ENCODE data around the gene ADGRB3.
"Not testable (repeated sequence)": the region's sequence is repeated elsewhere in the genome, so short reads cannot be mapped to it uniquely, and the experiment has no call there.

The ADGRB3 gene

GRCh38 chr6:68650142-68650541, 15.1 kb downstream of the ADGRB3 start:
- no peak for DNase-seq

DNA sequence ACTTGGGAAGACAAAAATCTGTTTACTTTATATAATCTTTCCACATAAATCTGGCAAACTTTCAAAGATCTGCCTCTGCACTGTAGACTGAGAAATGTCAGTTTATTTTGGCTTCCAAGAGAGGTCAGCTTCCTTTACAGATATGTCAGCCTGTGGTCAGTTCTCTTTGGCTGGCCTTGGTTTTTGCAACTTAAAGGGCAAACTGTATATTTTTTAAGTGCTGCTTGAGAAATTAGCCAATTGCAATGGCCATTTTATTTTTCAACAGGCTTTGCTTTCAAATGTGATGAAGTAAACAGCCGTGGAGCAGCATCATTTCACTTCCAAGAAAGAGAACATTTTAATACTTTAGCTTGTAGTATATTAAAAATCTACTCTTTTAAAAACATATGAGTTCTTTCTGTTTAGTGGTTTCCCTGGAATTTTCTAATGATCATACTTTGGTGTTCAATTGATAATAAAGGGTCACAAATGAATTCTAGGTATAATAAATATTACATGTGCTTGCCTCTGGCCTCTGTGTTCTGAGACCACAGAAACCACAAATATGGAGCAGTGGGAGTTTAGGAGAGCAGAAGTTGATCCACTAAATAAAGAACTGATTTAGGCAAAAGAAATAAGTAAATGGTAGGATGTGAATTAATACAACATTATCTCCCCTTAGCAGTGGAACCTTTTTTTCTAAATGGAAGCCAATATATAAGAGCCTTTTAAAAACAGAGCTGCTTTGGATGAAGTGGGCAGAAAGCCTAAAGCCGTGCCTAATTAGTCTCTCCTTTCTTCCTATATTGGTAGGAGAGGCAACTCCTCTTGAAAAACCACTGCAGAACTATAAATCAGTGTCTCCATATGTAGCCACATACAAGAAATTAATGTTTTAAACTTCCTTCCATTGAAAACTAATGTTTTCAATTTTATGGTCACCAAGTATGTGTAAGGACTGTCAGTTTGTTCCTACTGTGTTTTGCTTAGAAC, 16.2 kb downstream of the ADGRB3 start:
- peak; percentile 78 for DNase-seq

DNA sequence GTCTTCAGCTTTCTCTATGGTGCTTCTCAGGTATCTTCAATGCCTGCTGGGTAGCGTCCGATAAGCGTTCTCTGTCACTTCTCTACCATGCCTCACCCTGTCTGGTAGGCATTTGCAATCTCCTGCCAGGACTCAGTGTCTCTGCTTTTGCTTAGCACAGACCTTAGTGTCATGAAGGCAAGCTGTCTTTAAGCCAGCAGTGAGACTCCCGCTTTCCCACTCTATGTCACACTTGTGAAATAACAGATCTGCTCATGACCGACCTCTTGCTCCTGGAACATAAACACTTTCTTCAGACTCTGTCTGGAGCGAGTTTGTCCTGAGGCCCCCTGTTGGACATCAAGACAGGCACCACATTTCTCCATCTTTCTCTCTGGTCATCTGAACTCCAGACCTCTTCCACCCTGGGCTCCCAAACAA, 17.0 kb downstream of the ADGRB3 start:
- DNase-seq, result no peak

GRCh38 chr6:68653074-68653705, 18.1 kb downstream of the ADGRB3 start:
- DNase-seq, result no peak

DNA sequence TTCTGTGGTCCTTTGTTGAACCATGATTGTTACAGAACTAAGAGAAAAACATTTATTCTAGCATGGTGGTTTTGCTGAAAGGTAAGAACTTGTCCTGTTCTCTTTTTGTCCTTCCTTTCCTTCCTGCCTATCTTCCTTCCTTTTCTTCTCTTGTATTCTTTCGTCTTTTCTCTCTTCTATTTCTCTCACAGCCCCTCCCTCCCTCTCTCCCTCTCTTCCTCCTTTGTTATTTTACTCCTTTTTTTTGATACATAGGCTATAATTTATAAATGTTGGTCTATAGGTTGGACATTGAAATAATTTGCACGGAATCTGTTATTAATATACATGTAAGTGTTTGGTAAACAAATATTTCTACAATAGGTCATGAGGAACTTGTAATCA, 18.6 kb downstream of the ADGRB3 start:
- DNase-seq, result no peak

- DNase-seq, result no peak
These were observed 19.1 kb downstream of the ADGRB3 start for GRCh38 chr6:68654134-68654533.

DNA sequence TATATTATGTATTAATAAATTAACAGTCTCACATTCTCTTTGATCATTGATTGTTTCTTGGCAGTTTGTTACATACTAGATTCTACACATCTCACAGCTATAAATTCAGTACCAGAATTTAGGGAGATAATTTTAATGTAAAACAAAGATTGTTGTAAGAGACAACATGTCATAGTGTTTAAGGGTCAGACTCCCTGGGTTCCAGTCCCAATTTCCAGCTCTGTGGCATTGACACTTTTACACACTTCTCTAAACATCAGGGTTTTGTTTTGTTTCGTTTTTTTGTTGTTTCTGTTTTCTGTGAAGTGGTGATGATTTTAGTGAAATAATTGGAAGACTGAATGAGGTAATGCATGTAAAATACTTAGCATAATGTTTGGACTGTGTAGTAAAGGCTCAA, 19.9 kb downstream of the ADGRB3 start:
- DNase-seq, result no peak

DNA sequence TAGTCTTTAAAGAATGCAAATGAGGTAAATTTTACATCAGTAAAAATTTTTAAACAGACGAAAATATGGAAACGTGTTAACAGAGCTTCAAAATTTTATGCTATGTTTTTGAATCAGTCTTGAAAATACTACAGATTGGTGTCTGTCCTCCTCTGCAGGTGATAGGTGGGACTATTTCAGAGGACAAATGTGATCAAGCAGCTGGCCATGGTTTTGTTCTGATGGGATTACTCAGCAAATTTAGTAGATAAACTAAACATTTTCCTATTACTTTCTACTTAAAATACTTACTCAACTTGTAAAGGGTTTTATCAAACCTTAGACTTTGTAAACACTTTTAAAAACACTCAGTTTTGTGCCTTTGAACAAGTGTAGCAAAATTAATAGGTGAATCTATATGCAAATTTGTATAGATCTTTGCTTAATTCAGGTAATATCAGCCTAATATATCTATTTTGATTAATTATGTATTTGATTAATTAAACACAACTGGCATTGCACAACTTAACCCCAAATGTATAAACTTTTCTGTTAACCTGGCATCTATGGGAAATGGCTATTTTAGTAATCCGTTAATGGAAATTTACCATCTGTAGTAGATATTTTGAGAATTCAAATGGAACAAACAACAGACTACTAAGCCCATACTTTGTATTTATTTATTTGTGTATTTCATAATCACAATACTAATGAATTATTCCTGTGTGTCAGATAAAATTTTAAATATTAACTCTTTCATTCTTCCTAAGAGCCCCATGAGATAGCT, 22.5 kb downstream of the ADGRB3 start:
- DNase-seq, result no peak

GRCh38 chr6:68658338-68658737, 23.3 kb downstream of the ADGRB3 start:
- DNase-seq, result no peak

DNA sequence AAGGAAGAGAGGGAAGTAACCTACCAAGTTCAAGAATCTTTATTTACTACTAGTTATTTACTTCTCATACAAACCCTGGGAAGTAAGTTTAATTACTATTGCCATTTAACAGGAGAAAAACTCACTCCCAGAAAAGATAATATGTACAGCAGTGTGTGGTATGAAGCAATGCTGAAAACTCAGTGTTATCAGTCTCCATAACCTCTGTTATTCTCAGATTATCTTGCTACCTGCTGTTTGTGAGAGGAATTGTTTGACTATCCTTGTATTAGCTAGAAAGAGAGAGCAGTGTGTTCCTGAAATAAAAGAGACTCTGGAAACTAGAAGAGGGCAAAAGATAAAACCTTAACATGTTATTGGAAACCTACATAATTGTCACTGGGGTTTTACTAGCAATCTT, 38.2 kb downstream of the ADGRB3 start:
- no peak for DNase-seq

DNA sequence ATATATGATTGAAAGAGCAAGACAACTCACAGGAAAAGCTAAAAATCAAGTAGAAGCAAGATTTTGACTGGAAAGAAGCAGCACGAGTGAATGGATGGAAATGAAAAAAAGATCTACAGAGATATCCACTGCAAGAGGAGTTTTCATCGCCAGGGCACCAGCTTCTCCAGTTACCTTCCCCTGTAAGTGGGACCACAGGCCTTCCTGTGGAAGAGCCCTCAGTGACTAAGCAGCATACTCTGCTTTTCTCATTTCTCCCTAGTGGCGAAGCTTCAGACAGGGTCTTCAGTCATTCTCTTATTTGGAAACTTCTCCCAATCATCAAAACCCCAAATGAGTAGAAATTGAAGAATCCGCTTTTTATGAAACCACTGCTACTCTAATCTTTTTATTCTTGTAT, 40.5 kb downstream of the ADGRB3 start:
- no peak for DNase-seq

DNA sequence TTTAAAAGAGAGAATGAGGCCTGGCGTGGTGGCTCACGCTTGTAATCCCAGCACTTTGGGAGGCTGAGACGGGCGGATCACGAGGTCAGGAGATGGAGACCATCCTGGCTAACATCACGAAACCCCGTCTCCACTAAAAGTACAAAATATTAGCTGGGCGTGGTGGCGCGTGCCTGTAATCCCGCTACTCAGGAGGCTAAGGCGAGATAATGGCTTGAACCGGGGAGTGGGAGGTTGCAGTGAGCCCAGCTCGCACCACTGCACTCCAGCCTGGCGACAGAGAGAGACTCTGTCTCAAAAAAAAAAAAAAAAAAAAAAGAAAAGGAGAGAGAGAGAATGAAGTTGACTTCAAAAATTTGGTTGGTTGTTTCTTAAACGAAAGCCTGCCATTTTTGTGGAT, 41.0 kb downstream of the ADGRB3 start:
- not testable (repeated sequence) for DNase-seq

DNA sequence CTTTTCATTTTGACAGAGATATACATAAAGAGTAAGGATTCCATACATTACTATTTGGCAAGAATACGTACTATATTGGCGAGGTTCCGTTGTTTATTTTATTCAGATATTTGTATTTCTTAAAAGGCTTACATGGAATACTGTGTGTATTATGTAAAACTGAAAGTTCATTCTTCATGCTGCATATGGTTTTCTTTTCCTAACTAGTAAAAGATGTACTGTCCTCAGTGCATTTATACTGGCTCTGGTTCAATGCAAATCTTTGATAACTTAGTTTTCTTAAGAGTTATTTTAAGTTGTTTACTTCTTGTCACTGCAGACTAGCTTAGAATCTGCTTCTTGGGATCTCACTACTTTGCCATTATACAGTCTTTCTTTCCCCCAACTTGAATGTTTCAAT, 42.0 kb downstream of the ADGRB3 start:
- no peak for DNase-seq

DNA sequence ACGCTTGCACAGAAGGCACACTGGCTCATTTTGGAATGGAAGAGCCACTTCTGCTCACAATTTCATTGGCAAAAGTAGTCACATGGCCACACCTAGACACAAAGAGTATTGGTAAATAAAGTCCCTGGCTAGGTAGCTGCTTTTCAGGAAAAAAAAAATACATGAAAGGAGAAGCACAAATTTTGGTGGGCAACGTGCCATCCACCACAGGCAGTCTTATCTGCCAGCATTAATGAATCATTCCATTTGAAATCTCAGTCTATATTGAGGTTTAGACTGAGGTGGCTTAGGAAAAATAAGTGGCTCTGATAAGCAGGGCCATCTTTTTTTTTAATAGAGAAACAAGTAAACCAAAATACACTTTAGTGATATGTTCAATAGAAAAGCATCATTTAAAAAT, 44.3 kb downstream of the ADGRB3 start:
- DNase-seq, result no peak

DNA sequence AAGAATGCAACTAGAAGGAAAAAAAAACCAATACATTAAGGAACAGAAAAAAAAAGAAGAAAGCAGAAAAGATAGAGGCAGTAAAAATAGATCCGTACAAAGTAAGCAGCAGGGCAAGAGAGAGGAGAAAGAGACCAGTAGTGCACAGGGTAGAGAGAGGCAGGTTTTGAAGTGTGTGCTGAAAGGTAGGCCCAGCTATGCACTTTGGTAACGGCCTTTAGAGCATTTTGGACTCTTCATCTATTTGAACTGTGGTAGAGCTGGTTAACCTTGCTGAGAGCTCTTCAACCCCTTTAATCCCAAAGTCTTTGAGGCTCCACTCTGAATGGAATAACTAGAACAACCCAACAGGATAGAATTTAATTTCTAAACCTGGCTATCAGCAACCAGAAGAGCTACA, 45.2 kb downstream of the ADGRB3 start:
- DNase-seq, result no peak

GRCh38 chr6:68689910-68690309, 54.8 kb downstream of the ADGRB3 start:
- no peak for DNase-seq

DNA sequence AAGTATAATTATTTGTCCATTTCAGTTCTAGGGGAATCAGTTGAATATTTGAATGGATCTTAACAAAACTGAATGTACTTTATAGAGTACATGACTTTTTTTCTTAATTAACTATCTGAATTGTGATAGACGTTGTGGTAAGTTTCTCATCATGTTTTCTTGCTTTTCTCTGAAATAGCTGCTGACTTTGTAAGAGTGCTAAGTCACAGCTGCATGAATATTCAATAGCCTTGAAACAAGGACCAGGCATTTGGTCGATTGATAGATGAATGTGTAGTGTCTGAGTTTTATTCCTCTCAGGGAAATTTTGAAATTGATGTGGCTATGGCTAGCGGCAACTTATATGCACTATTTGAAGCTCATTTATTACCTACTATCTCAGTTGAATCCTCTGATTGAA, 56.0 kb downstream of the ADGRB3 start:
- no peak for DNase-seq

DNA sequence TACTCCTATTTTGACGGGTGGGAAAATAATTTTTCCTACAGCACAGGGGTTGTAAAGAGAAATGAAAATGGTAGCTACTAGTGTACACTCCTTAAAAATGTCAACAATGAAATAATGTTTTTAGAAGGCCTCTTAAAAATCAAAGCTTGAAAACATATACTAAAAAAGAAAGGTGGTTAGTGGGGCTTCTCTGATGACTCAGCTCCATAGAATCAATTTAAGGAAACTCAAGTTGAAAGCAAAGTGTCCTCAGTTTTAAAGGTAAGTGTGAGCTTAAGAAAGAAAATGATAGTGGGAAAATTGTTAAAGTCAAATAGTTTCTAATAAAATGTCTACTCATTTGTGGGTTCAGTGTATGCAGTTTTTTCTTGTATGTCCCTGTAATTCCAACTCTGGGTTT, 58.2 kb downstream of the ADGRB3 start:
- no peak for DNase-seq

DNA sequence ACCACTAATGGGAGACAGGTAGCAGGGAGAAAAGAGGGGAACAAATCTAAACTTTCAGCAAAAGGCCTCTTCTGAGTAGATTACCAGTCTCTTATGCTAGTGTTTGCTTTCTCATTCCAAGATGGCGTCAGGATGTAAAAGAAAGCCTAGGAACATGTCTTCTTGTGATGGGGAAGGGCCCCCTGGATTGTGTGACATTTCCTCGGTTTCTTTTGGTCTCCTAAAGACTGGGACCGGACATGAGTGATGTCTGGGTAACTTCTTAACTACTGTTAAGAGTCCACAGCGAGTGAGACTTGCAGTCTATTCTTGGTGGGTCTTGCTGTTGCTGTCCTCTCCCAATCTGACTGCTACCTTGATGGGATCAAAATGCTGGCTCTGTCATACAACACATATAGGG, 60.3 kb downstream of the ADGRB3 start:
- DNase-seq, result no peak

DNA sequence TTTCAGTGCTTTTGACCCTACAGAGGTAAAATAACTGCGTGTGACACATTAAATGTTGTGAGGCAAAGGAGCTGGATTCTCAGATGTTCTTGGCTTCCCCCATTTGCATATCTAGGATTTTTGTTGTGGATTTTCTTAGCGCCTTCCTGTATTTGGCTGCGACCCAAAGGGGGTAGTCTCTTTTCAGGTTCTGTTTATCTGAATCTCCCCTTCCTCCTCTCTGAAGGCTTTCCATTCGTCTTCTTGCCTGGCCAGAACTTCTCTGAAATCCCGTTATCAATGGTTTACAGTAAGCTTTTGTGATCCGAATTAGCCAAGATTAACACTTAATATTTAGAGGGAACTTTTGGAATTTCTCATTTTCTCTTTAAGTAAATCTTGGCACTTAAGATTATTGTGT, 60.8 kb downstream of the ADGRB3 start:
- DNase-seq, result no peak

DNA sequence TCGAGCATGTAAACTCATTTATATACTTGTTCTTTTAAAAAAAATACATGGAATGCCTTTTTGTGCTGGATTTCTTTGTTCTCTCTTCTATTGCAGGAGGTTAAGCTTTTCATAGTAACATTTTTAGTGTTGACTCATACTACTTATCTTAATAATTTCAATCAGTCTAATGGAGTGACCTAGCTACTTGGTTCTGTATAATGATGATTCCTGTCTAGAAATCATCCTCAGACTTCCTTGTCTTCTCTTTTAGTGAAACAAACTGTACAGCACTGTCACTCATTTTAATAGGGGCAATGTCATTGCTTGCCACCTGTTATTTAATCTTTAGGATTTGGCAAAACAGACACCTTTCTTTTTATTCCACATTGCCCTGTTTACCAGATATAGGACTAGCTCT, 62.3 kb downstream of the ADGRB3 start:
- DNase-seq, result no peak

DNA sequence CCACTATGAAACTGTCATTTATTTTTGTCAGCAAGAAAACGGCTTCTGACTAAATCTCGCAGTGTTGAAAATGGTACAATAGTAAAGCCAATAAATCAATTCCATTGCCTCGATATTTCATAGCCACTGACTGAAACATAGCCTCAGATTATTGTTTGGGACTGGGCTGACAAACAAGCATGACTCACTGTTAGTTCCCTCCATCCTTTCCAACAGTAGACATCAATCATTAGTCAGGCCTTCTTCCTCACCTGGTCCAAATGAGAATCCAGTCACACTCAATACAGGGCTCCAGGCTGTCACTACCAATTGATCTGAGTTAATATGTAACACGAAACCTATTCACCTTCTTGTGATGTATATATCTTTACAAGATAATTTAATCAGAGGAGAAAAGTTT, 66.1 kb downstream of the ADGRB3 start:
- no peak for DNase-seq

- no peak for DNase-seq
These were observed 69.4 kb downstream of the ADGRB3 start for GRCh38 chr6:68704485-68704884.

- no peak for DNase-seq
These were observed 74.0 kb downstream of the ADGRB3 start for GRCh38 chr6:68709091-68709490.
